GM19463 (cell line): ENCODE results near the gene SLC25A18.

ENCODE experiments used
- ATAC-seq: cut with Tn5 transposase; IDR thresholded peaks from one replicate; pipeline ENCODE4 v1.9.1; 2021; ENCODE audit warnings: mild to moderate bottlenecking, moderate library complexity; ENCODE audit not compliant: unreplicated experiment

Gene SLC25A18

DNA sequence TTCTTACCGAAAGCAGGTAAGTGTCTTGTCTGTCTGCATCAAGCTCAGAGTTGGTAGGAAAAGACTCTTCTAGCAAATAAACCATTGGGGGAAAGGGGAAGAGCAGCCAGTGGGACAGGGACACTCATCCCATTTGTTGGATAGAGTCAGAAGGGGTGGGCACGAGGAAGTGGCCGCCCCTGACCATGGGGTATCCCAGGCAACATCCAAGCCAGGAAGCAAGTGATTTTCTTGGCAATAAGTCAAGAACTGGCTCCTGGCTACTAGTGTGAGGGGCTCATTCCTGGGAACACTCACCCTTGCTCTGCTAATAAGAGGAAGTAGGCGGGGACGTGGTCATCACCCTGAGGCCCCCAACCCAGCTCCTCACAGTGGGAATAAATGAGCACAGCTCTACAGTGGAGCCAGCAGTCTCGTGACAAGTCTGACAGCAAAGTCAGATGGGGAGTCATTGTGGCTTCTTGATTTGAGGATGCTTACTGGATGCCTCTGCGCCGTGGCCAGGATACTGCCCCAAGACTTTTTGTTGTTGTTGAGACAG, 6.7 kb downstream of the SLC25A18 start:
- ATAC-seq, result no peak

DNA sequence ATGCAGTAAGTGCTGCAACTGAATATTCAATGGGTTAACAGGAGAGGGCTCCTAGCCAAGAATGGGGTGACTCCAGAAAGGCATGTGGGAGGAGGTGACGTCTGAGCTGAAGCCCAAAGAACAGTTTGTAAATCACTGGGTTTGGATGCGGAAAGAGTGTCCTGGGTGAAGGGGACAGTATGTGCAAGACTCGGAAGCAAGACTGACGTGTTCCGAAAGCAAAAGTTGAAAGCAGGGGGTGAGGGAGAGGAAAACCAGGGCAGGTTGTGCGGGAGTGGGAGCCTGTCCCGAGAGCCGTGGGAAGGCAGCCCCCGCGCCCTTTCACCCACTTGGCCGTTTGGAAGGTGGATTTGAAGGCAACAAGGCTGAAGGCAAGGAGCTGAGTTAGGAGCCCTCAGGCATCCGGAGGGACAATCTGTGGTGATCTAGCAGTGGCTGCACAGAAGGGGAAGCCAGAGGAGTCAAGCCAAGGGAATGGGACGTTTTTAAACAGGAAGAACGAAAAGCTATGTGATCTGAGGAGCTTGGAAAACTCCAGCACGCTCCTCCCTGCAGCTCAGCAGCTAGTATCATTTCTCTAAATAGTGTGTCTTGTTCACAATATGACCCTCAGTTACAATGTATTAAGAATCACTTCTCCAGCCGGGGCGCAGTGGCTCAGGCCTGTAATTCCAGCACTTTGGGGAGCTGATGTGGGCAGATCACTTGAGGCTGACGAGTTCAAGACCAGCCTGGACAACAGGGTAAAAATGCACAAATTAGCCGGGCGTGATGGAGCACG, 7.7 kb downstream of the SLC25A18 start:
- no peak for ATAC-seq

DNA sequence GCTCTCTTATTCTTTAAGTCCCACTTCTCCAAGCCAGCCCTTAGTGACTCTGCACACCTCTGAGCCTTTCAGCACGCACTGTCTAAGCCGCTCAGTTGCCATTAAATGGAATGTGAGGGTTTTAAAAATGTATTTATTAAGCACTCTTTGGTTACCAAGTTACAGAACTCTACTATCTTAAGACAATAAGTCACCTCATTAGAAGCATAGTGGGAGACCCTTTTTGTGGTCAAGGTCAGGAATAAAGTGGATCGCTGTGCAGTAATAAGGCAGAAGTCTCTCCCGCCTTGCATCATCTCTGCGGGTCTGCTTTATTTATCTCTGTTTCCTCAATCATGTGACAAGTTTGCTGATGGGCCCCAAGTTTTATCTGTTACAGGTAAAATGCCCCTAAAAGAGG, 11.9 kb downstream of the SLC25A18 start:
- ATAC-seq, result no peak

DNA sequence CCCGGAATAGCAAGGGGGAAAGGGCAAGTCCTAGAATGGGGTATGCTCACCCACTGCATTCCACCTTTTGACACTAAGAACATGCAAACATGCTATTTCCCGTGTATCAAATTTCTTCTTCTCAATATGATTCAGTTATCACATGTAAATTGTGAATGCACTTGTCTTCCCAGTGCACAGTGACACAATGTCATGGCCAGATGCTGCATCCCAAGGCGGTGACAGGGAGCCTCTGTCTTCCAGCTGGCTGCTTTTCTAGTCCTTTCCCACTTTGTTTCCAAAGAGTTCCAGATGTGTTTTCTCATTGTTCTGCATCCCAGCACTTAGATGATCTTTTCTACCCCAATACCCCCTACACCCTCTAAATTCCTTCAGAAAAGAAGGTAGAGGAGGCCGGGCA, 12.4 kb downstream of the SLC25A18 start:
- ATAC-seq, result no peak

GRCh38 chr22:17576470-17576869, 13.2 kb downstream of the SLC25A18 start:
- no peak for ATAC-seq

- no peak for ATAC-seq
These were observed 14.9 kb downstream of the SLC25A18 start for GRCh38 chr22:17578136-17578754.

DNA sequence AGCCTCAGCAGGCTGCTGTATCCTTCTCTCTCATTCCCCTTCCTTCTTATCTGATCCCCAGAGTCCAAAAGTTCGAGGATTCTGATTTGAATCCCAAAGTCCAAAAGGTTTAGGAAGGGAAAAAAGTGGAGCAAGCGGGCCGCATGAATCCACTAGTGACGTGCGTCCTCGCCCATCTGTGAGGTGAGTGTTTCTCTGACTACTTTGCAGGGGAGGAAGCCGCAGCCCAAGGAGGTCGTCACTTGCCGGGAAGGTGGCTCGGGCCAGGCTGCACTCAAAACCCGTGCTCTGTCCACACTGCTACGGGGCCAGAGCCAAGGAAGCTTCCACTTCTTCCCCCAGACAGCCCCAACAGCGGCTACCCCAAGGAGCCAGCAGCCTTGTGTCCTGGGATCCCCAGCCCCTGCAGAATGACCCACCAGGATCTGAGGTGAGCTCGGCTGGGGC, 16.3 kb downstream of the SLC25A18 start:
- no peak for ATAC-seq

DNA sequence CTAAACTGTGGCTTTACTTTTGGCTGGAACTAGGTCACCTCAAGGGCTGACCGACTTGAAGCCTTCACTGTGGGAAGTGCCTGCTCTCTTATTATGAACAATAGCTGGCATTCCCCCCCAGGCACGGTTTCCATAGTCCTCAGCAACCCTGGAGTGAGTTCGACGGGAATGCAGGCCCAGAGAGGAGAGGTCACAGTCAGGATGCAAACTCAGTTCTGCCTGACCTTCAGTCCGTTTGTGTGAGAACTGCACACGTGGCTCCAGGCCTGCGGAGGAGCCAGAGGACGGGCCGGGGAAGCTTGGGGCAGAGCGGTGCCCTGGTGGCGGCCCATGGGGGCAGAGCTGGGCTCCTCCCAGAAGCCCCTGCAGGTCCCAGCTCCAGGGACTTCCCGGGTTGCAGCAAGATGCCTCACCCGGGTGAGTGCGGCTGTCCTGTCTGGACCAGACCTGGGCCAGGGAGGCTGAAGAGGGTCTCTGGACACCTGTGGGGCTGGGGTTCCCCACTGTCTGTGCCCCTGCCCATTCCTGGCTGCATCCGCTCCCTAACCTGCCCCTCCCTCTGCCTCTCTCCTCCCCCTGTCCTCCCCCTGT, 17.2 kb downstream of the SLC25A18 start:
- no peak for ATAC-seq

DNA sequence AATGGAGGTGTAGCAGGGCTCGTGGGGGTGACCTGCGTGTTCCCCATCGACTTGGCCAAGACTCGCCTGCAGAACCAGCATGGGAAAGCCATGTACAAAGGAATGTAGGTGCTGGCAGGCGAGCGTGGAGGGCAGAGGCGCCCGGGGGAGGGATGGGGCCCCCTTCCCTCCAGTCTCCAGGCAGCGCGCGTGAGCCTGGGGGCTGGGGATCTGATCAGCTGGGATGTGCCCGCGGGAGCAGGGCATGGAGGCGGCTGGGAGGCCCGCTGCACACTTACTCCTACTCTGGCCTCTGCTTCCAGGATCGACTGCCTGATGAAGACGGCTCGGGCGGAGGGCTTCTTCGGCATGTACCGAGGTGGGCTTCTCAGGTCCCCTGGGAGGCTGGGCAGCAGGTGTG, 17.8 kb downstream of the SLC25A18 start:
- ATAC-seq, result no peak

DNA sequence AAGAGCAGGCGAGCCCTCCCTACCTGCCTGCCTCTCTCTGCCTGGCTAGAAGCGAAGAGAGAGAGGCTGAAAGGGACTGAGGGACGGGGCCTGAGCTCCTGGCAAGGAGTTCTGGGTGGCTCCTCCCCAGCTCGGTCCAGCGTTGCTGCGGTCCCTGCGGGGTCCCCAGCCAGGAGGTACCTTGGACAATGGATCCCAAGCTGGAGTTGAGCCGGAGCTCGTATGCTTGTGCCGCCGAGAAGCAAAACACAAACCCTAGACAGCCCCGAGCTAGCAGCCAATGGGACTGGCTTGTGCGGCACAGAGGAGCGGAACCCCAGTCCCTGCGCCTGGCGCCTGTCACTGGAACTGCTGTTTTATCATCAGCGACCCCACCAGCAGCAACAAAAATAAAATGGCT, 18.3 kb downstream of the SLC25A18 start:
- ATAC-seq, result no peak

DNA sequence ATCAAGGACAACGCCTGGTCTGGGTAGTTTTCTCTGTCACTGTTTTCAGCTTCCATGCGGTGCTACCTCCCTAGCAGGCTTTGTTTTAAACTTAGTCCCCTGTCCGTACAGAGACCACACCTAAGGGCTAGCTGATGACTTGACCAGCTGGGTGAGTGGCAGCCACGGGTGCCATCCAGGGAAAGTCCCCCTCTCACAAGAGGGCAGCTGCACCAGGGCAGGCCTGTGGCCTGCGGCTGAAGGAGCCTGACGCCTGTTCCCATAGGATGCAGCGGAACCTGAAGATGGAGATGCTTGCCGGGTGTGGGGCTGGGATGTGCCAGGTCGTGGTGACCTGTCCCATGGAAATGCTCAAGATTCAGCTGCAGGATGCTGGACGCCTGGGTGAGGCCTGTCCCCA, 19.9 kb downstream of the SLC25A18 start:
- no peak for ATAC-seq

GRCh38 chr22:17586831-17587440, 23.6 kb downstream of the SLC25A18 start:
- no peak for ATAC-seq

DNA sequence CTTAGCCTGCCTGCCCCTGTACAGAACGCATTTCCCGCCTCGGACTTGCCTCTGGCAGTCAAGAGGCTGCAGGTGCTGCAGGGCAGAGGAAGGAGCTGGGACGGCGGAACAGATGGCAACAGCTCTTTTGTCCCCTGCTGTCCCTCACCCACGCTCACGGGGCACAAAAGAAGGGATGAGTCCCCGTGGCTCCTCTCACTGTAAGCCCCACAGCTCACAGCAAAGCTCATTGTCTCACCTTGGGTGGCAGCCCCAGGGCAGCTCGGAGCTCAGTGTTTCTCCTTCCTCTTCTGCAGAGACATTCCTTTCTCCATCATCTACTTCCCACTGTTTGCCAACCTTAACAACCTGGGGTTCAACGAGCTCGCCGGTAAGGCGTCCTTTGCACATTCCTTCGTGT, 24.3 kb downstream of the SLC25A18 start:
- ATAC-seq, result no peak

DNA sequence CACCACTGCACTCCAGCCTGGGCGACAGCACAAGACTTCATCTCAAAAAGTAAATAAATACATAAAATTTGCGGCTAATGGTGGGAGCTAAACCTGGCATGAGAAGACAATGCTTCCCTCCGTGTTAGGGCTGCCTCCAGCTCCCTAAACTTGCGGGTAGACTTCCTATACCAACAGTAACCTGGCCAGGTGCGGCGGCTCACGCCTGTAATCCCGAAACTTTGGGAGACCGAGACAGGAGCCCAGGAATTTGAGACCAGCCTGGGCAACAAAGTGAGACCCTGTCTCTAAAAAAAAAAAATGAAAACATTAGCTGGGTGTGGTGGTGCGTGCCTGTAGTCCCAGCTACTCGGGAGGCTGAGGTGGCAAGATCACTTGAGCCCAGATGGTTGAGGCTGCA, 25.3 kb downstream of the SLC25A18 start:
- no peak for ATAC-seq

- no peak for ATAC-seq
These were observed 26.6 kb downstream of the SLC25A18 start for GRCh38 chr22:17589810-17590375.

DNA sequence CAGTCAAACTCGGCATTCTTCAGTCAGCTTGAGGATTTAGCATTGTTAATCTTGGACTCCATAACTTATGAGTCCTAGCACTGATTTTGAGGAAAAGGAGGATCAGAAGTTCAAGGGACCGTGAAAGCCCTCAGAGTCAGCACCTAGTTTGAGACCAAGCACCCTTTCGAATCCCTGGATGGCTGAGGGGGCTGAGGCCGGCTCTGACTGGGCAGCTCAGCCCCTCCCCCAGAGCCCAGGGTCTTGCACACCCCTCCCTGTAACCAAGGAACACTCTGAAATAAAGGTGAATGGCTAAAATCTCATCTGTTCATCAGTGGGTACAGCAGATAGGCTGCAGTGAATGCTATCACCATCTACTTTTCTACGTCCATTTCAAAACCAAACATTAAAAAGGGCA, 27.3 kb downstream of the SLC25A18 start:
- no peak for ATAC-seq

GRCh38 chr22:17592201-17592600, 28.9 kb downstream of the SLC25A18 start:
- ATAC-seq, result no peak

DNA sequence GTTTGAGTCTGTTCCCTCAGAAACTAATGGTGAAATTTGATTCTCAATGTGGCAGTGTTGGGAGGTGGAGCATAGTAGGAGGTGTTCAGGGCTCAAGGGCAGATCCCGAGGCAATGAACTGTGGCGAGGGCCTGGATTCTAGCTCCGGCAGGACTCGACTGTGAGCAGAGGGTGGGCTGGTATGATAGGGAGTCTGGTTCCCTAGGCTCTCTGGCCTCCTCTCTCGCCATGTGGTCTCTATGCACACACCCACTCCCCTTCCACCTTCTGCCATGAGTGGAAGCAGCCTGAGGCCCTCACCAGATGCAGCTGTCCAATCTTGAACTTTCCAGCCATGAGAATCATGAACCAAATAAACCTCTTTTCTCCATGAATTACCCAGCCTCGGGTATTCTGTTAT, 32.9 kb downstream of the SLC25A18 start:
- ATAC-seq, result no peak

GRCh38 chr22:17597217-17597616, 33.9 kb downstream of the SLC25A18 start:
- ATAC-seq, result no peak

DNA sequence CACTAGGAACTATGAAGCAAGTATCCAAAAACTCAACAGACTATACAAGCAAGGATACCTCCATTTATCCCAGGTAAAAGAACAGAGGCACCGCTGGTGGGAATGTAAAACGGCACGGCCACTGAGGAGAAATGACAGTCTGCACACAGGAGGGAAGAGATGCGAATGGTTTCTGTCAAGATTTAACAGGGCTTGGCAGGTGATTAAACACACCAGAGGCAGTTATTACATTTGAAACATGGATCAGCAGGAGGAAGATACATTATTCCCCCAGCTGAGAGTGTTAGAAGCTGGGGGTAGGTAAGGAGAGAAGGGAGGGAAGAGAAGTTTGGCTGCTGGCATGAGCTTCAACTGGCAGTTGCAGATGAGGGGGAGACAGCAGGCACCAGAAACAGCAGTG, 35.0 kb downstream of the SLC25A18 start:
- ATAC-seq, result no peak

GRCh38 chr22:17601031-17601430, 37.7 kb downstream of the SLC25A18 start:
- no peak for ATAC-seq
